ENCODE measurements around the gene IPO8. TPM values are rescaled to one million over a fixed set of nuclear protein-coding genes. Genes with fewer than 3 reads are reported as not detected.

Gene IPO8
- total and polyA plus RNA-seq, 2 donors (not counting 3 experiments of a cell fraction or from before 2014, with no cell fraction given): 7.2 to 52.5 TPM

DNA sequence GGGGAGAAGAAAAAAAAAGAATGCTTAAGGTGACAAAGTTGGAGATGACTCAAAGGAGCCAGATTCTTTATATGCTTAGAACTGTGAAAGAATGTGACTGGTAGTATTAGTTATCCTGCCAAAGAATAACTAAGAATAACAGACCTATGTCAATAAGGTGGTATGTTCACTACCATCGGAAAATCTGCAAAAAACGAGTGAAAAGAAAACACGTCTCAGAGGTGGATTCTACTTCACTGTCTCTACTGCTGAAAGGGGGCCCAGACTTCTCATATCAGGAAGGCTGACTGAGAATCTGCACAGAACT, 64.7 kb downstream of the IPO8 start:
- intact Hi-C loops (cut with micrococcal nuclease) (no loop called here), dilution Hi-C loops (cut with MboI; ENCODE audit: extremely low pct_ligation_motif_present, low sequenced_read_pairs) (no loop called here)
- DNase-seq (ENCODE audit: low read depth, low spot score): no peak
- no peak for TF ChIP-seq GATA2 (IDR thresholded peaks at IDR 0.05; ENCODE audit: insufficient read depth, insufficient read length, low read depth, low read length)
- TF ChIP-seq FOS (IDR thresholded peaks at IDR 0.05; ENCODE audit: borderline replicate concordance, insufficient read depth, low read length): no peak
- Histone ChIP-seq H3K27ac (ENCODE audit: insufficient read depth, low read depth, low read length) (no peak overlapping the region), H3K79me2 (ENCODE audit: control insufficient read depth, insufficient read depth, low read length) (no peaks in the 10 kb centered on the region), H3K9ac (replicated peaks; ENCODE audit: extremely low read depth, insufficient read depth, low read length) (no peak overlapping the region), H3K27me3 (ENCODE audit: control insufficient read depth in 2 of 2, insufficient read depth in 2 of 2, low read length in 2 of 2) (no peaks in the 10 kb centered on the region), H3K4me2 (ENCODE audit: insufficient read depth, low read length) (no peak overlapping the region), H4K20me1 (replicated peaks; ENCODE audit: control insufficient read depth, extremely low read depth, insufficient read depth, low read length) (no peaks in the 10 kb centered on the region), H2AFZ (ENCODE audit: low read depth, low read length) (no peak overlapping the region), H3K4me1 (ENCODE audit: control insufficient read depth, extremely low read depth, insufficient read depth, low read length) (no peaks in the 10 kb centered on the region), H3K9me3 (replicated peaks; ENCODE audit: control insufficient read depth, insufficient read depth, low read length) (no peaks in the 10 kb centered on the region), H3K36me3 (ENCODE audit: control insufficient read depth in 2 of 2, extremely low read depth in 1 of 2, insufficient read depth in 2 of 2, low read length in 2 of 2) (peaks cover 9 to 15% of the 10 kb centered on the region in 2 experiments), H3K4me3 (replicated peaks in 1 of 3; ENCODE audit: insufficient read depth in 1 of 3, low read depth in 1 of 3, low read length in 3 of 3) (no peak overlapping the region), H3K9me1 (replicated peaks; ENCODE audit: control insufficient read depth, extremely low read depth, insufficient read depth, low read length) (no peaks in the 10 kb centered on the region)
- ChIA-PET POLR2A (no interaction called here), CTCF (no interaction called here)
- FAIRE-seq: no peak
- no TSS peak for BruUV-seq (replicated peaks)

GRCh38 chr12:30630076-30630978, 65.3 kb downstream of the IPO8 start:
- FAIRE-seq: no peak
- TF ChIP-seq POLR2AphosphoS5 (IDR thresholded peaks at IDR 0.05; ENCODE audit: insufficient read depth, low read depth, low read length): no peak
- TF ChIP-seq POLR2A (IDR thresholded peaks at IDR 0.05; ENCODE audit: low read depth, low read length): no peak
- no peak for TF ChIP-seq GATA2 (IDR thresholded peaks at IDR 0.05; ENCODE audit: insufficient read depth, insufficient read length, low read depth, low read length)
- TF ChIP-seq EZH2 (IDR thresholded peaks at IDR 0.05; ENCODE audit: borderline replicate concordance, low read depth, low read length, severe bottlenecking): no peak
- no peak for TF ChIP-seq MYC (IDR thresholded peaks at IDR 0.05; ENCODE audit: low read depth, low read length)
- no peak for TF ChIP-seq JUN (IDR thresholded peaks at IDR 0.05; ENCODE audit: borderline replicate concordance, insufficient read depth, insufficient read length, low read depth)
- TF ChIP-seq, protein P1, sequence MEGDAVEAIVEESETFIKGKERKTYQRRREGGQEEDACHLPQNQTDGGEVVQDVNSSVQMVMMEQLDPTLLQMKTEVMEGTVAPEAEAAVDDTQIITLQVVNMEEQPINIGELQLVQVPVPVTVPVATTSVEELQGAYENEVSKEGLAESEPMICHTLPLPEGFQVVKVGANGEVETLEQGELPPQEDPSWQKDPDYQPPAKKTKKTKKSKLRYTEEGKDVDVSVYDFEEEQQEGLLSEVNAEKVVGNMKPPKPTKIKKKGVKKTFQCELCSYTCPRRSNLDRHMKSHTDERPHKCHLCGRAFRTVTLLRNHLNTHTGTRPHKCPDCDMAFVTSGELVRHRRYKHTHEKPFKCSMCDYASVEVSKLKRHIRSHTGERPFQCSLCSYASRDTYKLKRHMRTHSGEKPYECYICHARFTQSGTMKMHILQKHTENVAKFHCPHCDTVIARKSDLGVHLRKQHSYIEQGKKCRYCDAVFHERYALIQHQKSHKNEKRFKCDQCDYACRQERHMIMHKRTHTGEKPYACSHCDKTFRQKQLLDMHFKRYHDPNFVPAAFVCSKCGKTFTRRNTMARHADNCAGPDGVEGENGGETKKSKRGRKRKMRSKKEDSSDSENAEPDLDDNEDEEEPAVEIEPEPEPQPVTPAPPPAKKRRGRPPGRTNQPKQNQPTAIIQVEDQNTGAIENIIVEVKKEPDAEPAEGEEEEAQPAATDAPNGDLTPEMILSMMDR (IDR thresholded peaks at IDR 0.05; ENCODE audit: extremely low read depth in 1 of 2, insufficient read depth in 1 of 2, low read depth in 1 of 2, low read length in 2 of 2): no peak
- TF ChIP-seq FOS (IDR thresholded peaks at IDR 0.05; ENCODE audit: borderline replicate concordance, insufficient read depth, low read length): no peak
- TF ChIP-seq, protein P2, sequence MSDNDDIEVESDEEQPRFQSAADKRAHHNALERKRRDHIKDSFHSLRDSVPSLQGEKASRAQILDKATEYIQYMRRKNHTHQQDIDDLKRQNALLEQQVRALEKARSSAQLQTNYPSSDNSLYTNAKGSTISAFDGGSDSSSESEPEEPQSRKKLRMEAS (IDR thresholded peaks at IDR 0.05; ENCODE audit: insufficient read depth, insufficient read length): no peak
- Histone ChIP-seq H3K4me3 (replicated peaks in 1 of 3; ENCODE audit: insufficient read depth in 1 of 3, low read depth in 1 of 3, low read length in 3 of 3) (no peak overlapping the region), H3K9me3 (replicated peaks; ENCODE audit: control insufficient read depth, insufficient read depth, low read length) (no peaks in the 10 kb centered on the region), H3K4me1 (ENCODE audit: control insufficient read depth, extremely low read depth, insufficient read depth, low read length) (no peaks in the 10 kb centered on the region), H3K27ac (ENCODE audit: insufficient read depth, low read depth, low read length) (no peak overlapping the region), H3K9ac (replicated peaks; ENCODE audit: extremely low read depth, insufficient read depth, low read length) (no peak overlapping the region), H3K27me3 (ENCODE audit: control insufficient read depth in 2 of 2, insufficient read depth in 2 of 2, low read length in 2 of 2) (no peaks in the 10 kb centered on the region), H3K9me1 (replicated peaks; ENCODE audit: control insufficient read depth, extremely low read depth, insufficient read depth, low read length) (no peaks in the 10 kb centered on the region), H3K36me3 (ENCODE audit: control insufficient read depth in 2 of 2, extremely low read depth in 1 of 2, insufficient read depth in 2 of 2, low read length in 2 of 2) (peaks cover 9 to 11% of the 10 kb centered on the region in 2 experiments), H3K79me2 (ENCODE audit: control insufficient read depth, insufficient read depth, low read length) (no peaks in the 10 kb centered on the region), H3K4me2 (ENCODE audit: insufficient read depth, low read length) (no peak overlapping the region), H2AFZ (ENCODE audit: low read depth, low read length) (no peak overlapping the region), H4K20me1 (replicated peaks; ENCODE audit: control insufficient read depth, extremely low read depth, insufficient read depth, low read length) (no peaks in the 10 kb centered on the region)
- DNase-seq (ENCODE audit: low read depth, low spot score): no peak
- ChIA-PET POLR2A (no interaction called here), CTCF (interaction anchor here (1.6 kb wide), 1 partner anchor 11 kb away, joined by 3 read pairs; no protein-coding TSS in a partner anchor)
- dilution Hi-C loops (cut with MboI; ENCODE audit: extremely low pct_ligation_motif_present, low sequenced_read_pairs) (no loop called here), intact Hi-C loops (cut with micrococcal nuclease) (no loop called here)
- no TSS peak for BruUV-seq (replicated peaks)
